ENCODE measurements around the gene ST6GALNAC1.

The ST6GALNAC1 gene, protein sequence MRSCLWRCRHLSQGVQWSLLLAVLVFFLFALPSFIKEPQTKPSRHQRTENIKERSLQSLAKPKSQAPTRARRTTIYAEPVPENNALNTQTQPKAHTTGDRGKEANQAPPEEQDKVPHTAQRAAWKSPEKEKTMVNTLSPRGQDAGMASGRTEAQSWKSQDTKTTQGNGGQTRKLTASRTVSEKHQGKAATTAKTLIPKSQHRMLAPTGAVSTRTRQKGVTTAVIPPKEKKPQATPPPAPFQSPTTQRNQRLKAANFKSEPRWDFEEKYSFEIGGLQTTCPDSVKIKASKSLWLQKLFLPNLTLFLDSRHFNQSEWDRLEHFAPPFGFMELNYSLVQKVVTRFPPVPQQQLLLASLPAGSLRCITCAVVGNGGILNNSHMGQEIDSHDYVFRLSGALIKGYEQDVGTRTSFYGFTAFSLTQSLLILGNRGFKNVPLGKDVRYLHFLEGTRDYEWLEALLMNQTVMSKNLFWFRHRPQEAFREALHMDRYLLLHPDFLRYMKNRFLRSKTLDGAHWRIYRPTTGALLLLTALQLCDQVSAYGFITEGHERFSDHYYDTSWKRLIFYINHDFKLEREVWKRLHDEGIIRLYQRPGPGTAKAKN

GRCh38 chr17:76643553-76644148 lies at the start of gene ST6GALNAC1:
Gene ST6GALNAC1, minus strand, starts transcription at chr17:76643757. Its CDS starts 119 bp downstream, at chr17:76643638.
- DNase-seq: no peak

- no peak for DNase-seq
These were observed 48.0 kb upstream of the ST6GALNAC1 start for GRCh38 chr17:76691379-76692191.

GRCh38 chr17:76690596-76691280 lies 47.2 kb upstream of the ST6GALNAC1 start:
- no peak for DNase-seq

DNA sequence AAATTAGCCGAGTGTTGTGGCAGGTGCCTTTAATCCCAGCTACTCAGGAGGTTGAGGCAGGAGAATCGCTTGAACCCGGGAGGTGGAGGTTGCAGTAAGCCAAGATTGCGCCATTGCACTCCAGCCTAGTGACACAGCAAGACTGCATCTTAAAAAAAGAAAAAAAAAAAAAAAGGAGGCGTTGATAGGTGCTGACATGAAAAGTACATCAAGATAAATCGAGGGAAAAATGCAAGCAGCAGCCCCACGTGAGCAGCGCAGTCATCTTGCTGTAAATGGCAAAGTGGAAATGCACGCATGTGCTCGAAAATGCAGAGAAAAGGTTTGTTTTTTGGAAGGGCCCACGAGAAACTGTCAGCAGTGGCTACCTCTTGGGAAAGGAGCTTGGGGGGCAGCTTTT lies 46.3 kb upstream of the ST6GALNAC1 start:
- no peak for DNase-seq

- no peak for DNase-seq
These were observed 44.6 kb upstream of the ST6GALNAC1 start for GRCh38 chr17:76688165-76688622.

- DNase-seq: no peak
These were observed 44.0 kb upstream of the ST6GALNAC1 start for GRCh38 chr17:76687298-76688164.

GRCh38 chr17:76686538-76687297 lies 43.2 kb upstream of the ST6GALNAC1 start:
- DNase-seq: peak; percentile 73

DNA sequence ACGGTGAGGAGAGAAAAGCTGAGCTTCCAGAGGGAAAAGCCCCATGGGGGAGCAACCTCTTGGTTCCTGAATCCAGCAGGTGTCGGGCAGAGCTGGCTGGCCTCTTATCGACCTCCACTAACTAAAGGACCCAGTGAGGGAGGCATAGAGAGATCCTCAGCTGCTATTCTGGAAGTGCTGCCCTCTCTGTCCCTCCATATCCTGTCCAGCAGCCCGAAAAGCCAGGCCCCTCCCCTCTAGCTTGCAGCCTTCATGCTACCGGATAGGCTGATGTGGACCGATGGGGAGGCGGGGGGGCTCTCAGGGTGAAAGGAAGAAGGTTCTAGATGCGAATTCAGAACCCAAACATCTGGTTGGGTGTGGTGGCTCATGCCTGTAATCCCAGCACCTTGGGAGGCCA lies 42.3 kb upstream of the ST6GALNAC1 start:
- no peak for DNase-seq

GRCh38 chr17:76685366-76685765 lies 41.8 kb upstream of the ST6GALNAC1 start:
- no peak for DNase-seq

DNA sequence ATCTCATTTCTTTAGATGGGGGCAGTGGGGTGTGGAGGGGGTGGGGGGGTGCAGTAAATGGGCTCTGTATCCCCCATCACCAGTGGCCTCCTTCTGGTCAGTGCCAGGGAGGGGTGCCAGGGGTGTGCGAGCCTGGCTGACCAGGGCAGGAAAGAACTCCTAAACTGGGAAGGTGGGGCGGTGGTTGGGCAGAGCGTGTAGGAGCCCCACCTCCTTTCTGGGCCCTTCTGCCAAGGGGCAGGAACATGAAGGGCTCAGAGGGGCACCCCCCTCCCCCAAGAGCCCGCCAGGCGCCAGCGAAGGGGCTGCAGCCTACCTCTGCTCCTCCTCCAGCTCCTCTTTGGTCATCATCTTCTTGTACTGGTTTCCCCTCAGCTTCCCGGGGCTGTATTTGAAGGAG lies 41.2 kb upstream of the ST6GALNAC1 start:
- DNase-seq: no peak

DNA sequence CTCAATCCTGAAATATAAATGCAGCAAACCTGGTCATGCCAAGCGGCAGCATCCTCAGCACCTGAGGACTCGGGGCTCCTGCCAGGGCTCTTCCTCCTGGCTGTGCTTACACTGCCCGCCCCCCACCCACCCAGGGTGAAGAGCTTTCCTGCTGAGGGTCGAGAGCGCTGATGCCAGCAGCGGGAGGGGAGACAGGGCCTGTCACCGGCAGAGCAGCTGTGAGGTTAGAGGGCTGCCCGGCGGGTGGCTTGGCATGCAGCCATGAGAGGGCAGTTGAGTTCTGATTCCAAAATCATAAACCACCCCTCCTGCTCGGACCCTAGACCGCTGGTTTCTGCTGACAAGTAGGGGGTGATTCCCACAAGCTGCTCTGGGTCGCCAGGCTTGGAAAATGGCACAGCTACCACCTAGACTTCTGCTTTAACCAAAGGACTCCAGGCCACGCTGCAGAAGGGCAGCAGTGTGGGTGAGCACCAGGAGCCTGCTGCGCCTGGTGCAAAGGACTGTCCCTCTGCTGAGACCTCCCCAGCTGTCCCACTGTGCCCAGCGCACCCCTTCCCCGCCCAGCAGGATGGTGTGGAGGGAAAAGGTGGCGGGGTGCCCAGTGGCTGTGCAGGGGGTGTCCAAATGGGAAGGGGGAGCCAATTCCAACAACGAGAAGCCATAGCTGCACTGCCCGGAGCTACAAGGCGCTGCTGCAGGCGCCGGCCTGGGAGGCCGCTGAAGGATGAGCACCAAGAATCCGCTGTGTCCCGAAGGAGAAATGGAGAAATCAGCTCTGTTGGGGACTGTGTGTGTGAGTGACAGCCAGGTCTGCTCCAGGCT lies 40.6 kb upstream of the ST6GALNAC1 start:
- no peak for DNase-seq

- no peak for DNase-seq
These were observed 39.6 kb upstream of the ST6GALNAC1 start for GRCh38 chr17:76683011-76683755.

- DNase-seq: no peak
These were observed 38.7 kb upstream of the ST6GALNAC1 start for GRCh38 chr17:76682296-76682695.

GRCh38 chr17:76681222-76682137 lies 37.9 kb upstream of the ST6GALNAC1 start:
- DNase-seq: peak; percentile 97

GRCh38 chr17:76679239-76679638 lies 35.7 kb upstream of the ST6GALNAC1 start:
- no peak for DNase-seq

DNA sequence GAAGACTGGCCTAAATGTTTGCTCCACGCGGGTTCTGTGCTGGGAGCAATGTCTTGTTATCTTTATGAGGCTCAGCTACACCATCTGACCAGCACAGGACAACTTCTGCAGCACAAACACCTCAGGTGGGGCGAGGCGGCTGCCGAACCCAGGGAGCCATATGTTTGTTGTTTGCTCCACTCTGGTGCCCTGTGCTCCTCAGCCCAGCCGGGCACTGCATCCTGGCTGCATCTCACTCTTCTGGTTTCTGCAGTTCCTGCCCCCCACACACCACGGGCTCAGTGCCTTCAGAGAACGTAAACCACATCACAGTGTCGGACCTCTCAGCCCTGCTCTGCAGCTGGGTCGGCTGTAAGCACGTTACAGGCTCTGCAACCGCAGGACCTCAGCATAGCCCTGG lies 34.8 kb upstream of the ST6GALNAC1 start:
- no peak for DNase-seq

GRCh38 chr17:76677406-76677805 lies 33.8 kb upstream of the ST6GALNAC1 start:
- no peak for DNase-seq

- no peak for DNase-seq
These were observed 33.1 kb upstream of the ST6GALNAC1 start for GRCh38 chr17:76676629-76677028.

Data from islet precursor cell (in vitro differentiated cells).